Measurements from ENCODE around the gene LCN1.
"Not testable (repeated sequence)": the region's sequence is repeated elsewhere in the genome, so short reads cannot be mapped to it uniquely, and the experiment has no call there.

Gene LCN1

GRCh38 chr9:135505406-135506187, 15.6 kb upstream of the LCN1 start:
- DNase-seq, result no peak
- TF ChIP-seq POLR2A (IDR thresholded peaks at IDR 0.05; ENCODE audit: low read length) (no peak), GATA1 (IDR thresholded peaks at IDR 0.05; ENCODE audit: low read depth, low read length) (no peak)

GRCh38 chr9:135506327-135507103, 14.7 kb upstream of the LCN1 start:
- TF ChIP-seq GATA1 (IDR thresholded peaks at IDR 0.05; ENCODE audit: low read depth, low read length) (no peak), POLR2A (IDR thresholded peaks at IDR 0.05; ENCODE audit: low read length) (no peak)
- DNase-seq, result no peak

GRCh38 chr9:135507104-135508035, 13.9 kb upstream of the LCN1 start:
- DNase-seq, result no peak
- no peak for TF ChIP-seq POLR2A (IDR thresholded peaks at IDR 0.05; ENCODE audit: low read length)
- TF ChIP-seq GATA1 (IDR thresholded peaks at IDR 0.05; ENCODE audit: low read depth, low read length), result no peak

- TF ChIP-seq GATA1 (IDR thresholded peaks at IDR 0.05; ENCODE audit: low read depth, low read length) (no peak), POLR2A (IDR thresholded peaks at IDR 0.05; ENCODE audit: low read length) (no peak)
- no peak for DNase-seq
These were observed 12.9 kb upstream of the LCN1 start for GRCh38 chr9:135508211-135508820.

GRCh38 chr9:135509458-135509857, 11.8 kb upstream of the LCN1 start:
- no peak for DNase-seq
- TF ChIP-seq GATA1 (IDR thresholded peaks at IDR 0.05; ENCODE audit: low read depth, low read length), result no peak

GRCh38 chr9:135512241-135512603, 9.0 kb upstream of the LCN1 start:
- no peak for DNase-seq
- TF ChIP-seq GATA1 (IDR thresholded peaks at IDR 0.05; ENCODE audit: low read depth, low read length) (no peak), POLR2A (IDR thresholded peaks at IDR 0.05; ENCODE audit: low read length) (no peak)

GRCh38 chr9:135512904-135513303, 8.3 kb upstream of the LCN1 start:
- no peak for DNase-seq
- no peak for TF ChIP-seq GATA1 (IDR thresholded peaks at IDR 0.05; ENCODE audit: low read depth, low read length)
- TF ChIP-seq POLR2A (IDR thresholded peaks at IDR 0.05; ENCODE audit: low read length), result no peak

- TF ChIP-seq POLR2A (IDR thresholded peaks at IDR 0.05; ENCODE audit: low read length), result no peak
- TF ChIP-seq GATA1 (IDR thresholded peaks at IDR 0.05; ENCODE audit: low read depth, low read length), result no peak
- DNase-seq, result no peak
These were observed 7.8 kb upstream of the LCN1 start for GRCh38 chr9:135513351-135513846.

GRCh38 chr9:135513906-135514305, 7.3 kb upstream of the LCN1 start:
- not testable (repeated sequence) for DNase-seq

- TF ChIP-seq POLR2A (IDR thresholded peaks at IDR 0.05; ENCODE audit: low read length) (no peak), GATA1 (IDR thresholded peaks at IDR 0.05; ENCODE audit: low read depth, low read length) (no peak)
- DNase-seq, result no peak
These were observed 6.7 kb upstream of the LCN1 start for GRCh38 chr9:135514342-135515082.

GRCh38 chr9:135515083-135515951, 5.9 kb upstream of the LCN1 start:
- TF ChIP-seq POLR2A (IDR thresholded peaks at IDR 0.05; ENCODE audit: low read length), result no peak
- TF ChIP-seq GATA1 (IDR thresholded peaks at IDR 0.05; ENCODE audit: low read depth, low read length), result no peak

More at GRCh38 chr9:135515083-135515951, 5.9 kb upstream of the LCN1 start:
- no peak for DNase-seq

Measured in erythroblast (primary cell).